ENCODE results near the gene NPAS3. TPM values are rescaled to one million over a fixed set of nuclear protein-coding genes. Genes with fewer than 3 reads are reported as not detected.
A peak's percentile ranks its signal among the peaks of the same experiment; 100 is the strongest.

Gene NPAS3
- total and polyA plus RNA-seq, 2 of the 13 experiments (the other 11 are each of a cell fraction or from before 2014, with no cell fraction given), result not detected

GRCh38 chr14:33709711-33710110 is 771.0 kb downstream of the NPAS3 start:
- peak; percentile 19; the same call in 1 of the 3 replicates for ATAC-seq
- Histone ChIP-seq H3K36me3 (replicated peaks in 1 of 2; ENCODE audit: control insufficient read depth in 1 of 2, insufficient read depth in 2 of 2, low read length in 2 of 2) (no peaks in the 10 kb centered on the region), H3K4me2 (ENCODE audit: low read depth, low read length) (no peak overlapping the region), H3K4me1 (ENCODE audit: insufficient read depth, low read length) (no peaks in the 10 kb centered on the region), H3K27ac (ENCODE audit: extremely low read length, insufficient read depth, low read length) (no peak overlapping the region), H3K79me2 (ENCODE audit: insufficient read depth, low read length) (no peaks in the 10 kb centered on the region), H3K27me3 (ENCODE audit: control insufficient read depth in 1 of 2, insufficient read depth in 2 of 2, low read length in 2 of 2) (peaks cover 2 to 34% of the 10 kb centered on the region in 2 experiments; a peak in 4 of 5 replicates), H4K20me1 (ENCODE audit: insufficient read depth, low read length) (no peaks in the 10 kb centered on the region), H3K4me3 (replicated peaks in 1 of 3; ENCODE audit: insufficient read depth in 1 of 3, low read depth in 2 of 3, low read length in 3 of 3) (no peak overlapping the region), H3K9ac (ENCODE audit: insufficient read depth, low read depth, low read length) (no peak overlapping the region), H3K9me3 (ENCODE audit: low read length) (no peaks in the 10 kb centered on the region), H2AFZ (ENCODE audit: low read length) (no peak overlapping the region)
- DNase-seq (ENCODE audit: low spot score), result no peak
- intact Hi-C loops (cut with micrococcal nuclease; ENCODE audit: unreplicated experiment), result no loop called here
- ChIA-PET POLR2A (no interaction called here), CTCF (ENCODE audit: low intra/inter-chr PET ratio, low total read pairs) (no interaction called here)
- 3% methylated on average over 3 of the region's 3 CpGs for WGBS (ENCODE audit: low lambda C conversion rate)
- no peak for TF ChIP-seq ZNF547 (CRISPR knock-in tag; IDR thresholded peaks at IDR 0.05)
- TF ChIP-seq SKI (IDR thresholded peaks at IDR 0.05; ENCODE audit: partially characterized antibody), result no peak
- no peak for TF ChIP-seq MEF2D (CRISPR knock-in tag; IDR thresholded peaks at IDR 0.05)
- no peak for TF ChIP-seq ARID3A (IDR thresholded peaks at IDR 0.05; ENCODE audit: low read depth, low read length)
- TF ChIP-seq GZF1 (CRISPR knock-in tag; IDR thresholded peaks at IDR 0.05), result no peak
- no peak for TF ChIP-seq ZBTB7A (CRISPR knock-in tag; IDR thresholded peaks at IDR 0.05)
- no peak for TF ChIP-seq RBM39 (IDR thresholded peaks at IDR 0.05; ENCODE audit: low read depth, low read length, poor library complexity, severe bottlenecking)
- TF ChIP-seq MXD4 (CRISPR knock-in tag; IDR thresholded peaks at IDR 0.05), result no peak
- TF ChIP-seq CBX2 (IDR thresholded peaks at IDR 0.05; ENCODE audit: low read depth, low read length), result no peak
- TF ChIP-seq CBX2 (CRISPR knock-in tag; IDR thresholded peaks at IDR 0.05; ENCODE audit: low read depth), result no peak
- TF ChIP-seq PRDM15 (CRISPR knock-in tag; IDR thresholded peaks at IDR 0.05), result no peak
- TF ChIP-seq KLF15 (CRISPR knock-in tag; IDR thresholded peaks at IDR 0.05; ENCODE audit: borderline replicate concordance), result no peak
- no peak for TF ChIP-seq DMTF1 (CRISPR knock-in tag; IDR thresholded peaks at IDR 0.05)
- TF ChIP-seq TOE1 (CRISPR knock-in tag; IDR thresholded peaks at IDR 0.05), result no peak
- no peak for TF ChIP-seq SMARCC2 (IDR thresholded peaks at IDR 0.05)
- TF ChIP-seq HIC2 (CRISPR knock-in tag; IDR thresholded peaks at IDR 0.05; ENCODE audit: low read depth), result no peak
- no peak for TF ChIP-seq NFIC (IDR thresholded peaks at IDR 0.05; ENCODE audit: low read length)
- BruUV-seq (replicated peaks), result no TSS peak
- in situ Hi-C loops (cut with HindIII; ENCODE audit: extremely low pct_ligation_motif_present, low pct_unique_long_range_greater_than_20kb), result no loop called here
- peak; percentile 12 for FAIRE-seq

Measured in HepG2 (cell line).